HepG2 (cell line): ENCODE data around the gene AKR1C4. TPM values are rescaled to one million over a fixed set of nuclear protein-coding genes. Genes with fewer than 3 reads are reported as not detected.

Source experiments
- AHR ChIP-seq: IDR thresholded peaks from 2 replicates; pipeline ENCODE4 v1.6.1; 2018; ENCODE audit warnings: missing genetic modification reagents, missing compliant biosample characterization
- DPF2 ChIP-seq: sonication (generic); formaldehyde crosslinking; IDR thresholded peaks from 2 replicates; pipeline ENCODE4 v1.4.0; 2020; ENCODE audit warnings: mild to moderate bottlenecking, low read depth, missing genetic modification reagents, borderline replicate concordance
- ELF1 ChIP-seq: sonication (generic); formaldehyde crosslinking; IDR thresholded peaks from 2 replicates; pipeline ENCODE4 v1.4.0; 2020; ENCODE audit warnings: missing genetic modification reagents
- ERF ChIP-seq: IDR thresholded peaks from 2 replicates; pipeline ENCODE4 v1.6.1; 2018; ENCODE audit warnings: missing biosample characterization, missing genetic modification reagents
- FOXA1 ChIP-seq, 2 experiments: fragments of 450-650 bp in 1 of 2; sonication (generic) in 1 of 2; formaldehyde crosslinking in 1 of 2; IDR thresholded peaks; 2 replicates each; pipeline versions ENCODE4 v1.4.0 to v1.6.1; 2016 to 2020; ENCODE audit warnings: missing genetic modification reagents in 1 of 2
- GZF1 ChIP-seq: sonication (generic); formaldehyde crosslinking; IDR thresholded peaks from 2 replicates; pipeline ENCODE4 v1.5.1; 2020; ENCODE audit warnings: mild to moderate bottlenecking, missing genetic modification reagents
- IKZF5 ChIP-seq: IDR thresholded peaks from 2 replicates; pipeline ENCODE4 v1.6.1; 2018; ENCODE audit warnings: missing genetic modification reagents, mild to moderate bottlenecking, missing compliant biosample characterization
- ISL2 ChIP-seq: sonication (generic); formaldehyde crosslinking; IDR thresholded peaks from 2 replicates; pipeline ENCODE4 v1.5.0; 2020; ENCODE audit warnings: missing genetic modification reagents
- ISX ChIP-seq: sonication (generic); formaldehyde crosslinking; conservative IDR thresholded peaks from 2 replicates; pipeline ENCODE4 v1.5.0; 2020; ENCODE audit warnings: missing genetic modification reagents
- LCORL ChIP-seq, 2 experiments: fragments of 450-650 bp in 1 of 2; sonication (generic) in 1 of 2; formaldehyde crosslinking in 1 of 2; IDR thresholded peaks; 2 replicates each; pipeline versions ENCODE4 v1.5.0 to v1.6.1; 2017 to 2020; ENCODE audit warnings: antibody characterized with exemption in 1 of 2, missing genetic modification reagents in 1 of 2
- NFIB ChIP-seq: sonication (generic); formaldehyde crosslinking; IDR thresholded peaks from 2 replicates; pipeline ENCODE4 v1.9.0; 2021; ENCODE audit warnings: missing genetic modification reagents, mild to moderate bottlenecking, borderline replicate concordance
- RNF219 ChIP-seq: sonication (generic); formaldehyde crosslinking; IDR thresholded peaks from 2 replicates; pipeline ENCODE4 v1.5.0; 2020; ENCODE audit warnings: mild to moderate bottlenecking, missing genetic modification reagents
- SOX13 ChIP-seq, 3 experiments: fragments of 450-650 bp in 1 of 3; sonication (generic) in 1 of 3; formaldehyde crosslinking in 1 of 3; IDR thresholded peaks in 2 of 3; conservative IDR thresholded peaks in 1 of 3; 2 replicates each; pipeline versions ENCODE4 v1.5.0 to v1.6.1; 2016 to 2020; ENCODE audit warnings: antibody characterized with exemption in 1 of 3, mild to moderate bottlenecking in 1 of 3, missing compliant biosample characterization in 1 of 3, missing genetic modification reagents in 1 of 3, moderate library complexity in 1 of 3
- SRF ChIP-seq: IDR thresholded peaks from 2 replicates; pipeline ENCODE4 v1.6.1; 2011; ENCODE audit warnings: mild to moderate bottlenecking, low read depth, low read length, moderate library complexity
- STAG1 ChIP-seq: sonication (generic); formaldehyde crosslinking; IDR thresholded peaks from 2 replicates; pipeline ENCODE4 v1.4.0; 2020; ENCODE audit warnings: missing genetic modification reagents
- TBX3 ChIP-seq: fragments of 450-650 bp; IDR thresholded peaks from 2 replicates; pipeline ENCODE4 v1.6.1; 2017; ENCODE audit warnings: antibody characterized with exemption, mild to moderate bottlenecking, inconsistent platforms, borderline replicate concordance
- ZFP62 ChIP-seq: sonication (generic); formaldehyde crosslinking; IDR thresholded peaks from 2 replicates; pipeline ENCODE4 v1.4.0; 2020; ENCODE audit warnings: missing genetic modification reagents
- ZNF224 ChIP-seq: sonication (generic); formaldehyde crosslinking; IDR thresholded peaks from 2 replicates; pipeline ENCODE4 v1.5.0; 2020; ENCODE audit warnings: mild to moderate bottlenecking, missing genetic modification reagents
- ZNF24 ChIP-seq: fragments of 450-650 bp; IDR thresholded peaks from 2 replicates; pipeline ENCODE4 v1.6.1; 2017; ENCODE audit warnings: antibody characterized with exemption, mild to moderate bottlenecking
- ZNF331 ChIP-seq: sonication (generic); formaldehyde crosslinking; IDR thresholded peaks from 2 replicates; pipeline ENCODE4 v1.4.0; 2020; ENCODE audit warnings: missing genetic modification reagents
- ZNF496 ChIP-seq: sonication (generic); formaldehyde crosslinking; IDR thresholded peaks from 2 replicates; pipeline ENCODE4 v1.8.1; 2023; ENCODE audit warnings: mild to moderate bottlenecking, moderate library complexity, missing genetic modification reagents; ENCODE audit not compliant: insufficient replicate concordance
- ZNF556 ChIP-seq: sonication (generic); formaldehyde crosslinking; IDR thresholded peaks from 2 replicates; pipeline ENCODE4 v1.4.0; 2020; ENCODE audit warnings: mild to moderate bottlenecking, missing genetic modification reagents, borderline replicate concordance
- ZNF598 ChIP-seq: sonication (generic); formaldehyde crosslinking; IDR thresholded peaks from 2 replicates; pipeline ENCODE4 v1.5.1; 2020; ENCODE audit warnings: mild to moderate bottlenecking, missing genetic modification reagents, borderline replicate concordance
- ZNF644 ChIP-seq: IDR thresholded peaks from 2 replicates; pipeline ENCODE4 v1.6.1; 2016; ENCODE audit warnings: low read depth
- ZNF879 ChIP-seq: sonication (generic); formaldehyde crosslinking; IDR thresholded peaks from 2 replicates; pipeline ENCODE4 v1.8.1; 2023; ENCODE audit warnings: missing genetic modification reagents
- ZNF891 ChIP-seq: sonication (generic); formaldehyde crosslinking; IDR thresholded peaks from 2 replicates; pipeline ENCODE4 v1.5.0; 2020; ENCODE audit warnings: mild to moderate bottlenecking, missing genetic modification reagents
- ZSCAN31 ChIP-seq: sonication (generic); formaldehyde crosslinking; IDR thresholded peaks from 2 replicates; pipeline ENCODE4 v1.5.0; 2020; ENCODE audit warnings: low read depth, mild to moderate bottlenecking, missing genetic modification reagents
- ZUFSP ChIP-seq: sonication (generic); formaldehyde crosslinking; IDR thresholded peaks from 2 replicates; pipeline ENCODE4 v1.9.0; 2021; ENCODE audit warnings: missing genetic modification reagents, mild to moderate bottlenecking, borderline replicate concordance
- polyA plus RNA-seq, 8 experiments: library from polyadenylated mRNA; depleted of rRNA in 3 of 8; stranded (reverse) in 7 of 8; unstranded in 1 of 8; fragments of >200 nt; fragmentation: Illumina TruSeq in 4 of 8; extraction: Trizol in 4 of 8; gene quantifications; 2 replicates each; pipeline versions ENCODE4 v1.2.1 to v1.2.3, GENCODE V29; 2011 to 2016; ENCODE audit warnings: low read depth in 4 of 8, missing spikeins in 1 of 8, mixed read lengths in 1 of 8; ENCODE audit not compliant: insufficient read depth in 1 of 8
- total RNA-seq, 5 experiments: library from RNA; depleted of rRNA; stranded (reverse); fragments of >200 nt; fragmentation: Illumina TruSeq; extraction: Trizol; gene quantifications; 2 replicates each; pipeline ENCODE4 v1.2.3, GENCODE V29; 2016; ENCODE audit warnings: low read depth in 1 of 5

AKR1C4 gene
- total and polyA plus RNA-seq, 2 of the 13 experiments (the other 11 are each of a cell fraction or from before 2014, with no cell fraction given): 0.18 to 1.3 TPM

- TF ChIP-seq ZNF598 (CRISPR knock-in tag): no peak
- TF ChIP-seq TBX3: no peak
- TF ChIP-seq STAG1: peak; percentile 25
- no peak for TF ChIP-seq ELF1 (CRISPR knock-in tag)
- TF ChIP-seq DPF2: peak; percentile 21; the same call in 1 of the 2 replicates
- TF ChIP-seq ZNF496 (CRISPR knock-in tag): no peak
- peak; percentile 98 for TF ChIP-seq GZF1
- no peak for TF ChIP-seq SOX13 (IDR thresholded peaks at IDR 0.05)
- TF ChIP-seq SOX13 (CRISPR knock-in tag; conservative IDR thresholded peaks at IDR 0.05 in 1 of 2, IDR thresholded peaks at IDR 0.05 in 1 of 2): peak in 1 of 2 experiments; percentile 80; a peak in 1 of 4 replicates
- no peak for TF ChIP-seq ZSCAN31 (CRISPR knock-in tag)
- TF ChIP-seq ERF: no peak
- TF ChIP-seq AHR (CRISPR knock-in tag): no peak
- TF ChIP-seq ZNF879: no peak
- TF ChIP-seq ZUFSP (CRISPR knock-in tag): no peak
- no peak for TF ChIP-seq RNF219 (CRISPR knock-in tag)
- peak; percentile 35; the same call in 1 of the 2 replicates for TF ChIP-seq SRF
- TF ChIP-seq ZNF644 (CRISPR knock-in tag): 0 out of 2 replicates have a peak, but pooled peaks have one; percentile 37
- no peak for TF ChIP-seq FOXA1 (IDR thresholded peaks at IDR 0.05)
- TF ChIP-seq FOXA1 (CRISPR knock-in tag; IDR thresholded peaks at IDR 0.05): peak; percentile 35; the same call in 1 of the 2 replicates
- TF ChIP-seq ZNF24: no peak
- TF ChIP-seq NFIB (CRISPR knock-in tag): no peak
- TF ChIP-seq LCORL (IDR thresholded peaks at IDR 0.05): no peak
- TF ChIP-seq LCORL (CRISPR knock-in tag; IDR thresholded peaks at IDR 0.05): no peak
- no peak for TF ChIP-seq ZNF556 (CRISPR knock-in tag)
- no peak for TF ChIP-seq ZNF224 (CRISPR knock-in tag)
- no peak for TF ChIP-seq ISX (CRISPR knock-in tag)
- TF ChIP-seq ZNF891 (CRISPR knock-in tag): no peak
- 0 out of 2 replicates have a peak, but pooled peaks have one; percentile 28 for TF ChIP-seq IKZF5 (CRISPR knock-in tag)
- TF ChIP-seq ZNF331 (CRISPR knock-in tag): no peak
- no peak for TF ChIP-seq ZFP62 (CRISPR knock-in tag)
- TF ChIP-seq ISL2 (CRISPR knock-in tag): peak; percentile 89
Observed at GRCh38 chr10:5219262-5219661, 22.6 kb downstream of the AKR1C4 start (continued).
